Activated CD8-positive, alpha-beta T cell treated with anti-CD3 and anti-CD28 coated beads for 36 hours (primary cell): ENCODE results near the gene IFI6. TPM values are rescaled to one million over a fixed set of nuclear protein-coding genes. Genes with fewer than 3 reads are reported as not detected.

Source experiments
- ATAC-seq: fragments of 200-7000 bp; cut with Tn5 transposase; one replicate; pipeline ENCODE4 v1.10.0; 2021; ENCODE audit warnings: mild to moderate bottlenecking, moderate library complexity
- CTCF ChIA-PET: fragments of 350-600 bp; sonication (Branson Sonifier 250); formaldehyde crosslinking; loops from one replicate; lab custom pipeline; 2021; ENCODE audit warnings: antibody characterized with exemption; lab: Charles Lee
- POLR2A ChIA-PET: fragments of 350-600 bp; sonication (Branson Sonifier 250); formaldehyde crosslinking; loops from one replicate; lab custom pipeline; 2021; ENCODE audit warnings: antibody characterized with exemption; lab: Charles Lee
- DNase-seq: peaks from one replicate; pipeline ENCODE4 v3.0.0-alpha.2; 2020
- H3K27ac Mint-ChIP-seq: one replicate; pipeline ENCODE4 v1.8.0; 2021; ENCODE audit warnings: mild to moderate bottlenecking, mixed read lengths
- H3K27me3 Mint-ChIP-seq: one replicate; pipeline ENCODE4 v1.8.0; 2021; ENCODE audit warnings: mixed read lengths
- H3K36me3 Mint-ChIP-seq: one replicate; pipeline ENCODE4 v1.8.0; 2021; ENCODE audit warnings: low read depth, mixed read lengths
- H3K4me1 Mint-ChIP-seq: one replicate; pipeline ENCODE4 v1.8.0; 2021; ENCODE audit warnings: low read depth, mixed read lengths
- H3K4me3 Mint-ChIP-seq: one replicate; pipeline ENCODE4 v1.8.0; 2021; ENCODE audit warnings: mild to moderate bottlenecking, moderate library complexity, mixed read lengths
- H3K9me3 Mint-ChIP-seq: one replicate; pipeline ENCODE4 v1.8.0; 2021; ENCODE audit warnings: mixed read lengths
- CTCF ChIP-seq: fragments of 200-600 bp; IDR thresholded peaks from one replicate; pipeline ENCODE4 v1.8.0; 2022; ENCODE audit warnings: antibody characterized with exemption, mild to moderate bottlenecking
- intact Hi-C: fragments of 100-400 bp; cut with micrococcal nuclease; formaldehyde crosslinking; loops from one replicate; pipeline ENCODE4 v1.10.0; 2022
- total RNA-seq, 2 experiments: library from RNA; stranded (reverse); gene quantifications; one replicate each; pipeline ENCODE4 v1.2.3, GENCODE V29; 2021

The IFI6 gene
- total RNA-seq, 2 experiments from 2014 or later = 31.6 to 32.1 TPM

- no peak for TF ChIP-seq CTCF
- ChIA-PET POLR2A (interaction anchor here (0.5 to 3.6 kb wide), 2 partner anchors 15 to 25 kb away, joined by 4 to 12 read pairs; no protein-coding TSS in a partner anchor), CTCF (interaction anchor here (0.7 to 1.5 kb wide), 5 partner anchors 9 to 41 kb away, joined by 3 to 7 read pairs (median 3); no protein-coding TSS in a partner anchor)
- intact Hi-C loops = loop anchor here (10.0 kb wide), 1 partner anchor 57 kb away; no protein-coding TSS in a partner anchor
- ATAC-seq (no peak), DNase-seq (no peak)
- H3K4me3 Mint-ChIP-seq = no peak overlapping the region
- H3K9me3 Mint-ChIP-seq = no peaks in the 10 kb centered on the region
- H3K27ac Mint-ChIP-seq = no peak overlapping the region
- H3K36me3 Mint-ChIP-seq = no peaks in the 10 kb centered on the region
- H3K4me1 Mint-ChIP-seq = peaks cover 27% of the 10 kb centered on the region
- H3K27me3 Mint-ChIP-seq = no peaks in the 10 kb centered on the region
These were observed 24.7 kb downstream of the IFI6 start for GRCh38 chr1:27647328-27647727.

- H3K27ac Mint-ChIP-seq = no peak overlapping the region
These were observed 25.3 kb downstream of the IFI6 start for GRCh38 chr1:27646676-27647075.

GRCh38 chr1:27645071-27645415 is 26.9 kb downstream of the IFI6 start:
- no peak for DNase-seq
- ATAC-seq = no peak
- Mint-ChIP-seq H3K4me1 (peaks cover 17% of the 10 kb centered on the region), H3K36me3 (no peaks in the 10 kb centered on the region), H3K9me3 (no peaks in the 10 kb centered on the region), H3K27ac (no peak overlapping the region), H3K27me3 (no peaks in the 10 kb centered on the region), H3K4me3 (no peak overlapping the region)
- POLR2A ChIA-PET = interaction anchor here (0.8 to 1.2 kb wide), 3 partner anchors 8 to 20 kb away, joined by 3 to 6 read pairs (median 3); no protein-coding TSS in a partner anchor
- CTCF ChIA-PET = interaction anchor here (0.8 to 3.0 kb wide), 5 partner anchors 8 to 39 kb away, joined by 3 to 23 read pairs (median 6); no protein-coding TSS in a partner anchor
- intact Hi-C loops = loop anchor here (10.0 kb wide), 1 partner anchor 60 kb away; no protein-coding TSS in a partner anchor
- no peak for TF ChIP-seq CTCF

More at GRCh38 chr1:27646676-27647075, 25.3 kb downstream of the IFI6 start:
- DNase-seq (no peak), ATAC-seq (no peak)
- intact Hi-C loops = loop anchor here (10.0 kb wide), 1 partner anchor 58 kb away; no protein-coding TSS in a partner anchor
- Mint-ChIP-seq H3K36me3 (no peaks in the 10 kb centered on the region), H3K4me3 (no peak overlapping the region), H3K27me3 (no peaks in the 10 kb centered on the region), H3K4me1 (peaks cover 27% of the 10 kb centered on the region), H3K9me3 (no peaks in the 10 kb centered on the region)
- ChIA-PET CTCF (interaction anchor here (0.8 to 1.5 kb wide), 3 partner anchors 10 to 26 kb away, joined by 3 to 7 read pairs (median 3); no protein-coding TSS in a partner anchor), POLR2A (interaction anchor here (0.9 to 3.6 kb wide), 2 partner anchors 15 to 281 kb away, joined by 3 to 12 read pairs; no protein-coding TSS in a partner anchor)
- no peak for TF ChIP-seq CTCF

GRCh38 chr1:27644369-27645070 is 27.5 kb downstream of the IFI6 start:
- H3K9me3 Mint-ChIP-seq = no peaks in the 10 kb centered on the region
- no peak for TF ChIP-seq CTCF
- peak overlapping the region; percentile 36 for H3K27ac Mint-ChIP-seq
- no peak for DNase-seq
- no peaks in the 10 kb centered on the region for H3K27me3 Mint-ChIP-seq
- ChIA-PET CTCF (interaction anchor here (0.8 to 3.0 kb wide), 9 partner anchors 9 to 38 kb away, joined by 3 to 23 read pairs (median 5); partner anchors contain the start of gene IFI6), POLR2A (interaction anchor here (0.8 to 2.0 kb wide), 4 partner anchors 9 to 21 kb away, joined by 3 to 6 read pairs (median 4); no protein-coding TSS in a partner anchor)
- no peak overlapping the region for H3K4me3 Mint-ChIP-seq
- H3K4me1 Mint-ChIP-seq = peaks cover 14% of the 10 kb centered on the region
- ATAC-seq = no peak
- no peaks in the 10 kb centered on the region for H3K36me3 Mint-ChIP-seq
- intact Hi-C loops = loop anchor here (10.0 kb wide), 1 partner anchor 60 kb away; no protein-coding TSS in a partner anchor
